Keratinocyte (primary cell): ENCODE results near the gene DOC2A. TPM values are rescaled to one million over a fixed set of nuclear protein-coding genes. Genes with fewer than 3 reads are reported as not detected.

Experiments used
- DNase-seq: peaks from one replicate; pipeline ENCODE4 v3.0.0-alpha.2; 2011; ENCODE audit warnings: low read depth, missing footprints, low spot score
- FAIRE-seq: peaks from 2 replicates; lab custom pipeline; 2011; peaks lifted over from hg19 to GRCh38; lab: Jason Lieb, UNC
- H2AFZ ChIP-seq: 2 replicates; pipeline ENCODE4 v1.6.0; 2012; ENCODE audit warnings: low read length, control low read depth, inconsistent platforms; ENCODE audit not compliant: control insufficient read depth
- H3K27ac ChIP-seq: 2 replicates; pipeline ENCODE4 v1.5.1; 2011; ENCODE audit warnings: low read length; ENCODE audit not compliant: control insufficient read depth, insufficient read depth
- H3K27me3 ChIP-seq: 3 replicates; pipeline ENCODE4 v1.6.0; 2011; ENCODE audit warnings: low read length; ENCODE audit not compliant: control insufficient read depth, insufficient read depth; ENCODE audit errors: extremely low read depth
- H3K36me3 ChIP-seq, 2 experiments: 2 replicates in 1 of 2; 3 replicates in 1 of 2; pipeline ENCODE4 v1.5.1; 2011; ENCODE audit warnings: low read length in 2 of 2, mild to moderate bottlenecking in 1 of 2; ENCODE audit not compliant: control insufficient read depth in 2 of 2, insufficient read depth in 2 of 2; ENCODE audit errors: extremely low read depth in 1 of 2
- H3K4me1 ChIP-seq: 3 replicates; pipeline ENCODE4 v1.5.1; 2011; ENCODE audit warnings: low read length; ENCODE audit not compliant: control insufficient read depth, insufficient read depth; ENCODE audit errors: extremely low read depth
- H3K4me2 ChIP-seq: 3 replicates; pipeline ENCODE4 v1.6.0; 2011; ENCODE audit warnings: low read depth, low read length; ENCODE audit not compliant: control insufficient read depth, insufficient read depth; ENCODE audit errors: extremely low read depth
- H3K4me3 ChIP-seq, 3 experiments: fragments of 200-600 bp in 1 of 3; sonication (generic) in 1 of 3; 2 replicates in 2 of 3; 3 replicates in 1 of 3; pipeline ENCODE4 v1.5.1; 2011 to 2016; ENCODE audit warnings: low read length in 3 of 3, mild to moderate bottlenecking in 3 of 3, control low read depth in 2 of 3, inconsistent platforms in 1 of 3, low read depth in 1 of 3, mixed read lengths in 1 of 3, mixed run types in 1 of 3, moderate library complexity in 1 of 3; ENCODE audit not compliant: control insufficient read depth in 2 of 3, insufficient read depth in 2 of 3; ENCODE audit errors: extremely low read depth in 1 of 3
- H3K79me2 ChIP-seq: 2 replicates; pipeline ENCODE4 v1.6.0; 2012; ENCODE audit warnings: low read length; ENCODE audit not compliant: control insufficient read depth, insufficient read depth
- H3K9ac ChIP-seq: 3 replicates; pipeline ENCODE4 v1.6.0; 2011; ENCODE audit warnings: low read length; ENCODE audit not compliant: control insufficient read depth, insufficient read depth; ENCODE audit errors: extremely low read depth
- H3K9me1 ChIP-seq: 3 replicates; pipeline ENCODE4 v1.6.0; 2011; ENCODE audit warnings: low read length; ENCODE audit not compliant: control insufficient read depth, insufficient read depth; ENCODE audit errors: extremely low read depth
- H3K9me3 ChIP-seq: 2 replicates; pipeline ENCODE4 v1.5.1; 2012; ENCODE audit warnings: low read depth, low read length; ENCODE audit not compliant: control insufficient read depth
- H4K20me1 ChIP-seq: 3 replicates; pipeline ENCODE4 v1.6.0; 2011; ENCODE audit warnings: low read length; ENCODE audit not compliant: control insufficient read depth, insufficient read depth; ENCODE audit errors: extremely low read depth
- EZH2 ChIP-seq: IDR thresholded peaks from one replicate; pipeline ENCODE4 v1.6.1; 2012; ENCODE audit warnings: inconsistent platforms, mild to moderate bottlenecking, low read length, moderate library complexity
- dilution Hi-C: fragments of 300-500 bp; cut with MboI; formaldehyde crosslinking; loops from one replicate; pipeline ENCODE4 v1.7.0; 2020; ENCODE audit warnings: low sequenced_read_pairs; ENCODE audit not compliant: extremely low pct_ligation_motif_present
- polyA plus RNA-seq, 5 experiments: library from polyadenylated mRNA; depleted of rRNA in 3 of 5; stranded (reverse) in 3 of 5; stranded (forward) in 1 of 5; unstranded in 1 of 5; fragments of >200 nt; gene quantifications; 1 replicate in 1 of 5; 2 replicates in 3 of 5; 3 replicates in 1 of 5; pipeline versions ENCODE4 v1.2.1 to v1.2.3, GENCODE V29; 2011 to 2012; ENCODE audit warnings: missing spikeins in 2 of 5, low read depth in 1 of 5, low replicate concordance in 1 of 5
- TF ChIP-seq, protein P1 (sequence below), 3 experiments: IDR thresholded peaks in 1 of 3; conservative IDR thresholded peaks in 1 of 3; optimal IDR thresholded peaks in 1 of 3; 2 replicates in 2 of 3; 3 replicates in 1 of 3; pipeline versions ENCODE3 to v1.5.1; 2011; ENCODE audit warnings: low read length in 3 of 3, mild to moderate bottlenecking in 3 of 3, moderate library complexity in 2 of 3, control low read depth in 1 of 3, inconsistent platforms in 1 of 3; ENCODE audit not compliant: insufficient read depth in 2 of 3; ENCODE audit errors: extremely low read depth in 1 of 3

DOC2A gene
- polyA plus RNA-seq, 1 donor (not counting 4 experiments of a cell fraction or from before 2014, with no cell fraction given) = 0.26 TPM

GRCh38 chr16:29994600-29995323 lies 16.1 kb downstream of the DOC2A start:
- DNase-seq (peak; percentile 68), FAIRE-seq (peak; percentile 78)
- H3K9me3 ChIP-seq = no peaks in the 10 kb centered on the region
- dilution Hi-C loops = no loop called here
- peak overlapping the region; percentile 67 to 99 (median 92) for H3K4me3 ChIP-seq
- peaks cover 10% of the 10 kb centered on the region for H3K79me2 ChIP-seq
- peak overlapping the region; percentile 95 for H3K9ac ChIP-seq
- H3K36me3 ChIP-seq = peaks cover 19 to 31% of the 10 kb centered on the region in 2 experiments
- no peaks in the 10 kb centered on the region for H3K27me3 ChIP-seq
- peak overlapping the region; percentile 98 for H3K27ac ChIP-seq
- peak overlapping the region; percentile 89 for H3K4me2 ChIP-seq
- no peaks in the 10 kb centered on the region for H3K9me1 ChIP-seq
- no peaks in the 10 kb centered on the region for H4K20me1 ChIP-seq
- TF ChIP-seq, protein P1, sequence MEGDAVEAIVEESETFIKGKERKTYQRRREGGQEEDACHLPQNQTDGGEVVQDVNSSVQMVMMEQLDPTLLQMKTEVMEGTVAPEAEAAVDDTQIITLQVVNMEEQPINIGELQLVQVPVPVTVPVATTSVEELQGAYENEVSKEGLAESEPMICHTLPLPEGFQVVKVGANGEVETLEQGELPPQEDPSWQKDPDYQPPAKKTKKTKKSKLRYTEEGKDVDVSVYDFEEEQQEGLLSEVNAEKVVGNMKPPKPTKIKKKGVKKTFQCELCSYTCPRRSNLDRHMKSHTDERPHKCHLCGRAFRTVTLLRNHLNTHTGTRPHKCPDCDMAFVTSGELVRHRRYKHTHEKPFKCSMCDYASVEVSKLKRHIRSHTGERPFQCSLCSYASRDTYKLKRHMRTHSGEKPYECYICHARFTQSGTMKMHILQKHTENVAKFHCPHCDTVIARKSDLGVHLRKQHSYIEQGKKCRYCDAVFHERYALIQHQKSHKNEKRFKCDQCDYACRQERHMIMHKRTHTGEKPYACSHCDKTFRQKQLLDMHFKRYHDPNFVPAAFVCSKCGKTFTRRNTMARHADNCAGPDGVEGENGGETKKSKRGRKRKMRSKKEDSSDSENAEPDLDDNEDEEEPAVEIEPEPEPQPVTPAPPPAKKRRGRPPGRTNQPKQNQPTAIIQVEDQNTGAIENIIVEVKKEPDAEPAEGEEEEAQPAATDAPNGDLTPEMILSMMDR (optimal IDR thresholded peaks at IDR 0.05 in 1 of 3, IDR thresholded peaks at IDR 0.05 in 1 of 3, conservative IDR thresholded peaks at IDR 0.05 in 1 of 3; ENCODE audit: extremely low read depth in 1 of 3, insufficient read depth in 2 of 3, low read length in 3 of 3) = no peak
- TF ChIP-seq EZH2 = no peak
- peaks cover 24% of the 10 kb centered on the region for H3K4me1 ChIP-seq
- peak overlapping the region; percentile 96 for H2AFZ ChIP-seq

DNA sequence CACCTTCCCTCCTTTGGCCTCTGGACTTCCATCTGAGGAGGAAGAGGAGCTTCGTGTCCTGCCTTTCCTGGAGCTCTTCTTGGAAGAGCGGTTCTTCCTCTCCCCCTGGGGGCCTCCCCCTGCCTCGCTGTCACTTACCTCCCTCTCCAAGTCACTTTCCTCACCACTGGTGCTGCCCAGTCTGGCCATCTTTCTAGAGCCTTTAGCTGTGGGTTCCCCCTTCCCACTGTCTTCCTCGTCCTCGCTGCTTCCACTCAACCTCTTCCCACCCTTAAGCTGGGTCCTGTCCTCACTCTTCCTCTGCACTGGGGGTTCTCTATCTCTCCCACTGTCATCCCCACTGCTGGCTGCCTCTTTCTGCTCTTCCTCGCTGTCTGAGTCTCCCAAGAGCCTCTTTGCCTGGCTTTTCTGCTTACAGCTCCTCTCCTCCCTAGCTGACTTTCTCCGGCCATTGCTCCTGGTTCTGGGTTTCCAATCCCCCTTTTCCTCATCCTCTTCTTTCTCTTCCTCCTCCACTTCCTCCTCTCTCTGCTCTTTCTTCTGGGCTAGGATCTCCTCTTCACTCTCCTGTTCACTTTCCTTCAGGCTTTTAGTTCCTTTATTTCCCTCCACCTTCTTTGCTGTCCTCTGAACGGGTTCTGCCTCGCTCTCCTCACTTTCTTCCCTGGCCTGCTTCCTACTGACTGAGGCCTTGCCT lies 16.8 kb downstream of the DOC2A start:
- Histone ChIP-seq H3K4me3 (peak overlapping the region in 2 of 3 experiments; percentile 92 to 99), H3K9me1 (no peaks in the 10 kb centered on the region), H3K4me2 (peak overlapping the region; percentile 89), H3K9me3 (no peaks in the 10 kb centered on the region), H3K27ac (peak overlapping the region; percentile 98), H3K36me3 (peaks cover 19 to 34% of the 10 kb centered on the region in 2 experiments), H3K79me2 (peaks cover 10% of the 10 kb centered on the region), H3K4me1 (peaks cover 24% of the 10 kb centered on the region), H2AFZ (no peak overlapping the region), H3K27me3 (no peaks in the 10 kb centered on the region), H3K9ac (peak overlapping the region; percentile 95), H4K20me1 (no peaks in the 10 kb centered on the region)
- no peak for FAIRE-seq
- TF ChIP-seq, protein P1 (optimal IDR thresholded peaks at IDR 0.05 in 1 of 3, IDR thresholded peaks at IDR 0.05 in 1 of 3, conservative IDR thresholded peaks at IDR 0.05 in 1 of 3; ENCODE audit: extremely low read depth in 1 of 3, insufficient read depth in 2 of 3, low read length in 3 of 3) = no peak
- TF ChIP-seq EZH2 = no peak
- no peak for DNase-seq
- dilution Hi-C loops = no loop called here
